Fibroblast of lung (primary cell): ENCODE measurements around the gene ZMYM4. TPM values are rescaled to one million over a fixed set of nuclear protein-coding genes. Genes with fewer than 3 reads are reported as not detected.
"Not testable (repeated sequence)": the region's sequence is repeated elsewhere in the genome, so short reads cannot be mapped to it uniquely, and the experiment has no call there.

ENCODE experiments used
- DNase-seq, 2 donors: peaks; one replicate each; pipeline versions ENCODE4 v3.0.0 to v3.0.0-alpha.2; 2010; ENCODE audit warnings: low read depth in 2 of 2
- H2AFZ ChIP-seq: 2 replicates; pipeline ENCODE4 v1.5.1; 2012; ENCODE audit warnings: low read length, control low read depth, inconsistent platforms
- H3K27ac ChIP-seq: 2 replicates; pipeline ENCODE4 v1.5.1; 2011; ENCODE audit warnings: low read length, control low read depth; ENCODE audit not compliant: insufficient read depth
- H3K27me3 ChIP-seq: 2 replicates; pipeline ENCODE4 v1.5.1; 2011; ENCODE audit warnings: mild to moderate bottlenecking, low read length; ENCODE audit not compliant: control insufficient read depth, insufficient read depth
- H3K36me3 ChIP-seq: 2 replicates; pipeline ENCODE4 v1.5.1; 2011; ENCODE audit warnings: low read length; ENCODE audit not compliant: control insufficient read depth, insufficient read depth
- H3K4me1 ChIP-seq: 2 replicates; pipeline ENCODE4 v1.5.1; 2011; ENCODE audit warnings: low read length; ENCODE audit not compliant: control insufficient read depth, insufficient read depth; ENCODE audit errors: extremely low read depth
- H3K4me2 ChIP-seq: 2 replicates; pipeline ENCODE4 v1.5.1; 2011; ENCODE audit warnings: low read length, control low read depth; ENCODE audit not compliant: insufficient read depth; ENCODE audit errors: extremely low read depth
- H3K4me3 ChIP-seq, 4 experiments: fragments of 200-600 bp in 1 of 4; sonication (generic) in 1 of 4; replicated peaks in 1 of 4; 2 replicates each; pipeline ENCODE4 v1.5.1; 2011 to 2016; ENCODE audit warnings: low read length in 4 of 4, low read depth in 3 of 4, mild to moderate bottlenecking in 3 of 4, control low read depth in 2 of 4, inconsistent platforms in 1 of 4, mixed read lengths in 1 of 4; ENCODE audit not compliant: insufficient read depth in 1 of 4; ENCODE audit errors: control extremely low read depth in 1 of 4
- H3K79me2 ChIP-seq: 2 replicates; pipeline ENCODE4 v1.5.1; 2012; ENCODE audit warnings: mild to moderate bottlenecking, low read length, inconsistent platforms; ENCODE audit not compliant: control insufficient read depth, insufficient read depth
- H3K9ac ChIP-seq: 2 replicates; pipeline ENCODE4 v1.5.1; 2011; ENCODE audit warnings: mild to moderate bottlenecking, low read length, control low read depth; ENCODE audit not compliant: insufficient read depth
- H3K9me3 ChIP-seq: 2 replicates; pipeline ENCODE4 v1.5.1; 2012; ENCODE audit warnings: low read depth, low read length; ENCODE audit not compliant: control insufficient read depth, insufficient read depth
- H4K20me1 ChIP-seq: 2 replicates; pipeline ENCODE4 v1.5.1; 2011; ENCODE audit warnings: low read length; ENCODE audit not compliant: control insufficient read depth, insufficient read depth; ENCODE audit errors: extremely low read depth
- EZH2 ChIP-seq: IDR thresholded peaks from 2 replicates; pipeline ENCODE4 v1.5.1; 2012; ENCODE audit warnings: low read length, control low read depth, mild to moderate bottlenecking; ENCODE audit errors: missing control alignments
- polyA plus RNA-seq, 2 donors: library from polyadenylated mRNA; depleted of rRNA in 1 of 2; stranded (reverse) in 1 of 2; unstranded in 1 of 2; fragments of >200 nt; gene quantifications; 2 replicates each; pipeline ENCODE4 v1.2.1, GENCODE V29; 2011 to 2012; ENCODE audit warnings: missing spikeins in 1 of 2
- total RNA-seq: library from RNA; depleted of rRNA; stranded (reverse); fragments of >200 nt; gene quantifications from 2 replicates; pipeline ENCODE4 v1.2.1, GENCODE V29; 2014
- TF ChIP-seq, protein P1 (sequence below), 2 donors: IDR thresholded peaks in 1 of 2; conservative IDR thresholded peaks in 1 of 2; 1 replicate in 1 of 2; 2 replicates in 1 of 2; pipeline ENCODE4 v1.5.1; 2011 to 2012; ENCODE audit warnings: low read length in 2 of 2, control low read depth in 1 of 2, inconsistent platforms in 1 of 2, low read depth in 1 of 2, mild to moderate bottlenecking in 1 of 2

Gene ZMYM4
- total and polyA plus RNA-seq, 2 donors (not counting 1 experiment from before 2014, with no cell fraction given): 40.5 to 54.1 TPM

DNA sequence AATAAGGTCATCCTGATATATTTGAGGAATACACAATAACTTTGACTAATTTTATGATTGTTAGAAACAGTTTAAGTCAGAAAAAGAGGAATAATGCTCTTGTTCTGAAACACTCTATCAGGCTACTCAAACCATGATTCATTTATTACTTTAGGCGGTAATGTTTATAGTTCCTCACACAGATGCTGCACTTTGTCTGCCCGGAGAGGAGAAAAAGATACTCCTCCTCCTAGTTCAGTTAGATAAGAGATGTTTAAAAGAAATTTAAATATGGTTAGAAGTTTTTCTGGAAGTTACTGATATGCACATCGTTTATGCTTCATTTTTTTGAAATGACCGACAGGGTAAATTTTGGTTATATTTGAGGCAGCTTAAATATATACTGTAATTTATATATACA lies 103.0 kb downstream of the ZMYM4 start:
- DNase-seq: no peak

DNA sequence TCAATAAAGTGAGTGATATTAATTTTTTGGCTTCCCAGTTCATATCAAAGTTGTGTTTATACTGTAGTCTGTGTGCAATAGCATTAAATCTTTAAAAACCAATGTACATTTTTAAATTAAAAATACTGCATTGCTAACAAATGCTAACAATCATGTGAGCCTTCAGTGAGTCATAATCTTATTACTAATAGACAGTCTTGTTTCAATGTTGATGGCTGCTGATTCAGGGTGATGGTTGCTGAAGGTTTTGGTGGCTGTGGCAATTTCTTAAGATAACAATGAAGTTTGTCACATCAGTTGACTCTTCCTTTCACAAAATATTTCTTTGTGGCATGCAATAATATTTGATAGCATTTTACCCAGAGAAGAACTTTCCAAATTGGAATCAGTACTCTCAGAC lies 109.0 kb downstream of the ZMYM4 start:
- Histone ChIP-seq H4K20me1 (no peaks in the 10 kb centered on the region), H3K9me3 (no peaks in the 10 kb centered on the region), H3K4me3 (no peak overlapping the region), H3K9ac (no peak overlapping the region), H3K4me1 (no peaks in the 10 kb centered on the region), H3K79me2 (no peaks in the 10 kb centered on the region), H3K4me2 (no peak overlapping the region), H3K27ac (peak overlapping the region; percentile 25), H3K36me3 (no peaks in the 10 kb centered on the region), H2AFZ (no peak overlapping the region), H3K27me3 (no peaks in the 10 kb centered on the region)
- DNase-seq: peak; percentile 20 to 29
- no peak for TF ChIP-seq EZH2
- TF ChIP-seq, protein P1, sequence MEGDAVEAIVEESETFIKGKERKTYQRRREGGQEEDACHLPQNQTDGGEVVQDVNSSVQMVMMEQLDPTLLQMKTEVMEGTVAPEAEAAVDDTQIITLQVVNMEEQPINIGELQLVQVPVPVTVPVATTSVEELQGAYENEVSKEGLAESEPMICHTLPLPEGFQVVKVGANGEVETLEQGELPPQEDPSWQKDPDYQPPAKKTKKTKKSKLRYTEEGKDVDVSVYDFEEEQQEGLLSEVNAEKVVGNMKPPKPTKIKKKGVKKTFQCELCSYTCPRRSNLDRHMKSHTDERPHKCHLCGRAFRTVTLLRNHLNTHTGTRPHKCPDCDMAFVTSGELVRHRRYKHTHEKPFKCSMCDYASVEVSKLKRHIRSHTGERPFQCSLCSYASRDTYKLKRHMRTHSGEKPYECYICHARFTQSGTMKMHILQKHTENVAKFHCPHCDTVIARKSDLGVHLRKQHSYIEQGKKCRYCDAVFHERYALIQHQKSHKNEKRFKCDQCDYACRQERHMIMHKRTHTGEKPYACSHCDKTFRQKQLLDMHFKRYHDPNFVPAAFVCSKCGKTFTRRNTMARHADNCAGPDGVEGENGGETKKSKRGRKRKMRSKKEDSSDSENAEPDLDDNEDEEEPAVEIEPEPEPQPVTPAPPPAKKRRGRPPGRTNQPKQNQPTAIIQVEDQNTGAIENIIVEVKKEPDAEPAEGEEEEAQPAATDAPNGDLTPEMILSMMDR (conservative IDR thresholded peaks at IDR 0.05 in 1 of 2, IDR thresholded peaks at IDR 0.05 in 1 of 2; ENCODE audit: low read depth in 1 of 2, low read length in 2 of 2): no peak

More for the DNA sequence above, 103.0 kb downstream of the ZMYM4 start:
- Histone ChIP-seq H3K9ac (no peak overlapping the region), H3K27ac (no peak overlapping the region), H2AFZ (no peak overlapping the region), H3K4me3 (no peak overlapping the region), H4K20me1 (no peaks in the 10 kb centered on the region), H3K4me2 (no peak overlapping the region), H3K27me3 (no peaks in the 10 kb centered on the region), H3K79me2 (no peaks in the 10 kb centered on the region), H3K36me3 (no peaks in the 10 kb centered on the region), H3K9me3 (no peaks in the 10 kb centered on the region), H3K4me1 (peaks cover 4% of the 10 kb centered on the region)
- TF ChIP-seq EZH2: no peak
- TF ChIP-seq, protein P1 (conservative IDR thresholded peaks at IDR 0.05 in 1 of 2, IDR thresholded peaks at IDR 0.05 in 1 of 2; ENCODE audit: low read depth in 1 of 2, low read length in 2 of 2): no peak

DNA sequence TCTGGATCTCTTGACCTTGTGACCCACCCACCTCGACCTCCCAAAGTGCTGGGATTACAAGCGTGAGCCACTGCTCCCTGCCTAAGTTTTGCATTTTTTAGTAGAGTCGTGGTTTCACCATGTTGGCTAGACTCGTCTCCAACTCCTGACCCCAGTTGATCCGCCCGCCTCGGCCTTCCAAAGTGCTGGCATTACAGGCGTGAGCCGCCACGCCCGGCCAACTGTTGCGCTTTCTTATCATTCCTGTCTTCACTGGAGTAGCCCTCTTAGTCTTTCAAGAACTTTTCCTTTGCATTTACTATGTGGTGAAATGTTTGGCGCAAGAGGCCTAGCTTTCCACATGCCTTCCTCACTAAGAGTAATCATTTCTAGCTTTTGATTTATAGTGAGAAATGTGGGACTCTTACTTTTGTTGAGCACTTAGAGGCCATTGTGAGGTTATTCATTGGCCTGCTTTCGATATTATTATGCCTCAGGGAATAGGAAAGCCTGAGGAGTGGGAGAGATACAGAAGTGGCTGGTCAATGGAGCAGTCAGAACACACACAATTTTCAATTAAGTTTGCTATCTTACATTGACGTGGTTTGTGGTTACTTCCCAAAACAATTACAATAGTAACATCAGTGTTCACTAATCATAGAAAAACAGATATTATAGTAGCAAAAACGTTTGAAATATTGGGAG lies 111.0 kb downstream of the ZMYM4 start:
- Histone ChIP-seq H3K4me1 (no peaks in the 10 kb centered on the region), H3K79me2 (no peaks in the 10 kb centered on the region), H3K9ac (no peak overlapping the region), H3K4me2 (no peak overlapping the region), H3K27ac (no peak overlapping the region), H3K4me3 (no peak overlapping the region), H2AFZ (no peak overlapping the region), H4K20me1 (no peaks in the 10 kb centered on the region), H3K36me3 (no peaks in the 10 kb centered on the region), H3K9me3 (no peaks in the 10 kb centered on the region), H3K27me3 (no peaks in the 10 kb centered on the region)
- no peak for TF ChIP-seq EZH2
- TF ChIP-seq, protein P1 (conservative IDR thresholded peaks at IDR 0.05 in 1 of 2, IDR thresholded peaks at IDR 0.05 in 1 of 2; ENCODE audit: low read depth in 1 of 2, low read length in 2 of 2): no peak
- no peak for DNase-seq

DNA sequence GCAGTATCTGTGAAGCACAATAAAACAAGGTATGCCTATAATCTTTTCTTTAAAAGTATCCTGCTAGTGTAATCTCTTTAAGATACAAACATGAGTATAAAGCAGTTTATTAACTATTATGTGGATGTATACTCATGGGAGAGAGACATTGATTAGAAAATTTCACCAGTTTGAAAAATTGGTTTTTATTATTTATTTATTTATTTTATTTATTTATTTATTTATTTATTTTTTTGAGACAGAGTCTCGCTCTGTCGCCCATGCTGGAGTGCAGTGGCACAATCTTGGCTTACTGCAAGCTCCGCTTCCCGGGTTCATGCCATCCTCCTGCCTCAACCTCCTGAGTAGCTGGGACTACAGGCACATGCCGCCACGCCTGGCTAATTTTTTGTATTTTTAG lies 111.6 kb downstream of the ZMYM4 start:
- H2AFZ ChIP-seq, H4K20me1 ChIP-seq, DNase-seq, H3K36me3 ChIP-seq, H3K9me3 ChIP-seq, H3K27ac ChIP-seq, H3K27me3 ChIP-seq, H3K4me3 ChIP-seq, H3K9ac ChIP-seq, H3K4me2 ChIP-seq, H3K79me2 ChIP-seq, H3K4me1 ChIP-seq: not testable (repeated sequence)
